Ovary (tissue), 9 donors: ENCODE results near the gene CCDC148. TPM values are rescaled to one million over a fixed set of nuclear protein-coding genes. Genes with fewer than 3 reads are reported as not detected.
"Not testable (repeated sequence)": the region's sequence is repeated elsewhere in the genome, so short reads cannot be mapped to it uniquely, and the experiment has no call there.

Source experiments
- DNase-seq, 5 donors: peaks; one replicate each; pipeline ENCODE4 v3.0.0-alpha.2; 2019 to 2020
- H3K27ac ChIP-seq, 2 donors: fragments of 200-600 bp; one replicate each; pipeline versions ENCODE4 v1.5.1 to v1.8.0; 2019 to 2022
- H3K27me3 ChIP-seq: fragments of 200-600 bp; one replicate; pipeline ENCODE4 v1.8.0; 2022
- H3K36me3 ChIP-seq: fragments of 200-600 bp; sonication (generic); one replicate; pipeline ENCODE4 v1.5.1; 2019
- H3K4me1 ChIP-seq: one replicate; pipeline ENCODE4 v1.8.1; 2013; ENCODE audit warnings: mild to moderate bottlenecking, moderate library complexity; ENCODE audit not compliant: insufficient read depth
- H3K4me3 ChIP-seq: fragments of 200-600 bp; sonication (generic); one replicate; pipeline ENCODE4 v1.5.1; 2017
- H3K9me3 ChIP-seq, 2 donors: fragments of 200-600 bp in 1 of 2; sonication (generic) in 1 of 2; one replicate each; pipeline versions ENCODE4 v1.5.1 to v1.8.1; 2013 to 2019; ENCODE audit warnings: mild to moderate bottlenecking in 1 of 2, moderate library complexity in 1 of 2
- CTCF ChIP-seq, 3 donors: fragments of 450-650 bp in 2 of 3; fragments of 200-600 bp in 1 of 3; IDR thresholded peaks; one replicate each; pipeline versions ENCODE4 v1.5.1 to v1.8.0; 2016 to 2022; ENCODE audit warnings: antibody characterized with exemption in 3 of 3, mild to moderate bottlenecking in 1 of 3
- EP300 ChIP-seq: sonication (generic); formaldehyde crosslinking; IDR thresholded peaks from one replicate; pipeline ENCODE4 v1.6.1; 2017; ENCODE audit warnings: antibody characterized with exemption
- POLR2A ChIP-seq: fragments of 450-650 bp; IDR thresholded peaks from one replicate; pipeline ENCODE4 v1.6.1; 2017; ENCODE audit warnings: antibody characterized with exemption, mild to moderate bottlenecking, moderate library complexity
- WGBS, 3 donors: extraction: QIAGEN DNeasy Blood & Tissue Kit in 1 of 3; methylation state at CpG; one replicate each; pipeline versions ENCODE4 v1.1.5 to v1.1.7; 2013 to 2017; 5-methylcytosine and 5-hydroxymethylcytosine counted together
- intact Hi-C, 4 donors: fragments of 100-400 bp; cut with DNase I; formaldehyde crosslinking; loops; one replicate each; pipeline versions ENCODE4 v1.11.0 to v1.15.1; 2022 to 2023
- polyA plus RNA-seq, 2 donors: library from polyadenylated mRNA; stranded (reverse); fragments of 200-250 nt in 1 of 2; fragments of 350-450 nt in 1 of 2; fragmentation: Illumina TruSeq in 1 of 2; extraction: RNeasy Lipid Tissue Mini Kit (QIAGEN cat#74804) in 1 of 2; gene quantifications; one replicate each; pipeline ENCODE4 v1.2.3, GENCODE V29; 2013 to 2014
- total RNA-seq, 7 donors: library from RNA; depleted of rRNA in 2 of 7; stranded (reverse); fragments of >200 nt in 2 of 7; fragmentation: NEBNext Ultra II Directional in 3 of 7; extraction: Animal tissue kit (Norgen Biotek cat#: 25700) in 3 of 7; gene quantifications; one replicate each; pipeline versions ENCODE4 v1.1.0 to v1.2.4, GENCODE V29; 2016 to 2023
- donor health status: DM: no; HTN: no; CAD: no; lungs with moderate emphysema.
- donor health status: DM: no; HTN: no; CAD: no.
- donor health status: Bipolar disorder and iron deficiency.
- donor health status: DM: yes; HTN: yes; CAD: no.
- donor health status: DM: no; HTN: no; CAD: no.
- donor health status: DM: yes; HTN: yes; CAD: no.

CCDC148 gene
- total and polyA plus RNA-seq, 9 donors: 0.80 to 6.6 (median 3.5) TPM

- H3K9me3 ChIP-seq: no peaks in the 10 kb centered on the region
- no peaks in the 10 kb centered on the region for H3K4me1 ChIP-seq
- H3K4me3 ChIP-seq: no peak overlapping the region
- TF ChIP-seq POLR2A: no peak
- no peak for TF ChIP-seq CTCF (IDR thresholded peaks at IDR 0.05)
- no peak for TF ChIP-seq EP300
- no peak for DNase-seq
- intact Hi-C loops: no loop called here
- WGBS, 3 donors: 70 to 86% (median 73%) methylated on average over 1 of the region's 1 CpG
- no peak overlapping the region for H3K27ac ChIP-seq
- H3K27me3 ChIP-seq: no peaks in the 10 kb centered on the region
- H3K36me3 ChIP-seq: no peaks in the 10 kb centered on the region
Measured at GRCh38 chr2:158315803-158316414, 140.6 kb downstream of the CCDC148 start.

GRCh38 chr2:158315000-158315399 lies 141.6 kb downstream of the CCDC148 start:
- intact Hi-C loops: no loop called here
- TF ChIP-seq EP300 (no peak), POLR2A (no peak), CTCF (IDR thresholded peaks at IDR 0.05) (no peak)
- H3K27ac ChIP-seq: no peak overlapping the region
- 41 to 63% (median 59%) methylated on average over 1 of the region's 1 CpG for WGBS, 3 donors
- no peaks in the 10 kb centered on the region for H3K4me1 ChIP-seq
- H3K4me3 ChIP-seq: no peak overlapping the region
- DNase-seq: no peak
- H3K36me3 ChIP-seq: no peaks in the 10 kb centered on the region
- H3K9me3 ChIP-seq: no peaks in the 10 kb centered on the region
- H3K27me3 ChIP-seq: no peaks in the 10 kb centered on the region

GRCh38 chr2:158313734-158314133 lies 142.8 kb downstream of the CCDC148 start:
- no peaks in the 10 kb centered on the region for H3K36me3 ChIP-seq
- WGBS, 3 donors: 74 to 86% (median 79%) methylated on average over 2 of the region's 2 CpGs

GRCh38 chr2:158312981-158313380 lies 143.6 kb downstream of the CCDC148 start:
- TF ChIP-seq CTCF (IDR thresholded peaks at IDR 0.05) (no peak), EP300 (no peak), POLR2A (no peak)
- no peaks in the 10 kb centered on the region for H3K27me3 ChIP-seq
- H3K36me3 ChIP-seq: no peaks in the 10 kb centered on the region
- H3K27ac ChIP-seq: no peak overlapping the region
- no peak overlapping the region for H3K4me3 ChIP-seq
- intact Hi-C loops: no loop called here
- DNase-seq: no peak
- 92 to 96% (median 94%) methylated on average over 1 of the region's 1 CpG for WGBS, 3 donors
- H3K4me1 ChIP-seq: no peaks in the 10 kb centered on the region
- H3K9me3 ChIP-seq: no peaks in the 10 kb centered on the region

More at GRCh38 chr2:158313734-158314133, 142.8 kb downstream of the CCDC148 start:
- Histone ChIP-seq H3K4me3 (no peak overlapping the region), H3K27me3 (no peaks in the 10 kb centered on the region), H3K27ac (no peak overlapping the region), H3K4me1 (no peaks in the 10 kb centered on the region), H3K9me3 (no peaks in the 10 kb centered on the region)
- intact Hi-C loops: no loop called here
- DNase-seq: no peak
- TF ChIP-seq POLR2A (no peak), EP300 (no peak), CTCF (IDR thresholded peaks at IDR 0.05) (no peak)

GRCh38 chr2:158310407-158310806 lies 146.1 kb downstream of the CCDC148 start:
- H3K4me1 ChIP-seq, H3K9me3 ChIP-seq, H3K27me3 ChIP-seq, H3K4me3 ChIP-seq, H3K36me3 ChIP-seq, H3K27ac ChIP-seq, intact Hi-C loops, DNase-seq: not testable (repeated sequence)
- 95 to 98% (median 96%) methylated on average over 19 to 27 of the region's 27 CpGs for WGBS, 3 donors
